Right hindlimb (tissue), 1 donor: ENCODE measurements around the gene OR2AJ1.

Experiments
- DNase-seq: peaks from one replicate; pipeline ENCODE4 v3.0.0-alpha.2; 2018

The OR2AJ1 gene

DNA sequence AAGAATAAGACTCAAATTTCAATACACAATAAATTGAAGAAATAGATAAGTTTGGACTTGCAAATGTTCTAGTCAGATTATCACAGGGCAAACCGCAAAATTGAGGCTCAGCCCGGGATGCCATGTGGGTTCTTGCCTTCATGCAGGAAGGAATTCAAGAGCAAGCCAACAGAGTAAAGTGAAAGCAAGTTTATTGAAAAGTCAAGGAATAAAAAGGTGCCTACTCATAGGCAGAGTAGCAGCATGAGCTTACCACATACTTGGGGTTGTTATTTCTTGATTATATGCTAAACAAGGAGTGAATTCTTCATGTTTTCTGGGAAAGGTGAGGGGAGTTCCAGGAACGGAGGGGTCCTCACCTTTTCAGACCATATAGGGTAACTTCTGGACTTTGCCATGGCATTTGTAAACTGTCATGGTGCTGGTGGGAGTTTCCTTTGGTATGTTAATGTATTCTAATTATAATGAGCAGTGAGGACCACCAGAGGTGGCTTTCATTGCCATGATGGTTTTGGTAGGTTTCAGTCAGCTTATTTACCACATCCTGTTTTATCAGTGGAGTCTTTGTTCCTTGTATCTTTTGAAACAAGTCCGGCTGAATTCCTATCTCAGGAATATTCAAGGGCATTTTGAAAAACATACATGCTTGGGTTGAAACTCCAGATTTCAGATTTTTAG lies 38.4 kb downstream of the OR2AJ1 start:
- no peak for DNase-seq

DNA sequence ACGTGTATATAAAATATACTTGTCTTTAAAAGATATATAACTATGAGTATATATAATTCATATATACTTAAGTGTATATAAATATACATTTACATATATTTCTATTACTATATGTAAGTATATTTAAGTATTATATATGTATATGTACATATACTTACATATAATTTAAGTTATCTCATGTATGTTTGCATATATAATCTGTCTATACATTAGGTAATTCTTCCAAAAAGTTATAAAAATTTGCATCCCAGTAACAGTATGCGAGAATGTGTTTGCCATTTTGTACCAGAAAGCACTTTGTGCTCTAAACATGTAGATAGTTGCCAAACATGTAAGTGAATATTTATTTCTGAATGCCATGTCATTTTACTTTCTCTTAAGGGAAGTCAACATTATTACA lies 40.2 kb downstream of the OR2AJ1 start, which contains the start of gene OR2AK2:
TSS of gene OR2AK2 (plus strand) at position 301 of the 400 bp plus-strand sequence. CDS start 144 bp downstream, outside the sequence.
- DNase-seq: no peak

DNA sequence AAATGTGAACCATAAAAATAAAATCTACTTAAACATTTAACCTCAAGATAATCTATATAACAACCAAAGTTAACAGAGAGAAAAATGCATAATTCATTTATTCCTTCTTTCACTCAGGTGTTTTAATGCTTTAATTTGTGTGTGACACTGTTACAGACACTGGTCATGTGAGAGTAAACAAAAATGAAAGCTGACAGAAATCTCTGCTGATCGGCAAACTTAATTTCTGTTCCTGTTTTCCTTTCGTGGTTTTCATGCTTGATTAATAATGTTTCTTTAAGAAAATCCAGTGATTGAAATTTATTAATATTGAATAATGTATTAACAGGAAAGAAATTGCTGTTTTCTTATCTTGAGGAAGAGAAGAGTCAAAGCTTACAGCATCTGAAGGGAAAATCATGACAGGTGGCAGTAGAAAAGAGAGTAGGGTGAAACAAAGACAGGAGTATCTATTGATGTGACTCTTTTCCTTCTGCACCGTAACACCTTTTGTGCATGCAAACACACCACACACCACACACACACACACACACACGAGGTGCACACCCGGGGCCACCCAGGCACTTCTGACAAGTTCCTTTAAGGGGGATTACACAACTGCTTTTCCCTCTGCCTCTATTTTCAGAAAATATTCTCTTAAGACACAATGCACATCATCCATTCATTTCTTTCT lies 42.0 kb downstream of the OR2AJ1 start:
- DNase-seq: no peak
